ENCODE results near the gene FAM89A.

FAM89A gene

DNA sequence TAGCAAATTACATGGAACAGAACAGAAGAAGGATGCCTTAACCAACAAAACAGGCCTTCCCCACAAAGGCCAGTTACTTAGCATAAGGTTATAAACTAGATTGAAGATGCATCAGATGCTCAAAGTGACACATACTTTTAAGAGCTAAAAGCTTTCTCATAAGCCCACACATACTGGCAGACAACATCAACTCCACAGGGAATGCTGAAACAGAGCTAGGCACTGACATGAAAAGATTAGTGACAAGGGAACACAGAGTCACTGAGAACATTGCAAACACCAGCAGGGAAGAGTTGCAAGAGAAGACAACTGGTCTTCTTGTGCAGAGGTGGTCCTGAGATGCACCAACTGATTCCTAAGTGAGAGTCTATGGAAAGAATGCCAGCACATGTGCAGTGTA lies 68.3 kb downstream of the FAM89A start:
- H2BK5ac ChIP-seq (ENCODE audit: low read depth, low read length, poor library complexity, severe bottlenecking) = no peak overlapping the region
- H3K18ac ChIP-seq (ENCODE audit: low read depth in 1 of 2, low read length in 2 of 2) = no peak overlapping the region
- H2BK15ac ChIP-seq (ENCODE audit: low read depth, poor library complexity, severe bottlenecking) = no peak overlapping the region
- no peak overlapping the region for H2AFZ ChIP-seq (ENCODE audit: low read depth, low read length)
- H4K8ac ChIP-seq (ENCODE audit: low read length) = no peak overlapping the region
- no peak overlapping the region for H2AK5ac ChIP-seq (ENCODE audit: low read length, severe bottlenecking)
- H3K4me3 ChIP-seq (ENCODE audit: insufficient read depth in 1 of 2, low read depth in 1 of 2, low read length in 2 of 2) = no peak overlapping the region
- H3K27me3 ChIP-seq (ENCODE audit: control insufficient read depth in 1 of 2, insufficient read depth in 1 of 2, low read length in 2 of 2) = no peaks in the 10 kb centered on the region
- no peaks in the 10 kb centered on the region for H3K9me3 ChIP-seq (ENCODE audit: control insufficient read depth, low read length)
- no peak overlapping the region for H3K4me2 ChIP-seq (ENCODE audit: low read length, poor library complexity, severe bottlenecking)
- no peak overlapping the region for H3K23ac ChIP-seq (ENCODE audit: low read length in 2 of 2)
- H3K79me1 ChIP-seq (replicated peaks; ENCODE audit: low read length, poor library complexity, severe bottlenecking) = peaks cover 13% of the 10 kb centered on the region
- H2BK12ac ChIP-seq (ENCODE audit: low read length in 2 of 2) = no peak overlapping the region
- peaks cover 0 to 7% of the 10 kb centered on the region in 2 experiments for H3K36me3 ChIP-seq (ENCODE audit: control insufficient read depth in 1 of 2, insufficient read depth in 2 of 2, low read depth in 1 of 2, low read length in 2 of 2)
- no peak overlapping the region for H4K91ac ChIP-seq (ENCODE audit: low read length)
- no peak overlapping the region for H3K27ac ChIP-seq (ENCODE audit: low read length, poor library complexity, severe bottlenecking)
- no peaks in the 10 kb centered on the region for H3K4me1 ChIP-seq (ENCODE audit: control insufficient read depth, insufficient read depth, low read depth, low read length)
- DNase-seq = no peak
- H3K4ac ChIP-seq (ENCODE audit: low read depth in 1 of 2, low read length in 2 of 2) = no peak overlapping the region
- H2BK120ac ChIP-seq (ENCODE audit: low read depth, low read length) = no peak overlapping the region
- H3K9ac ChIP-seq (ENCODE audit: low read length) = no peak overlapping the region
- H3K14ac ChIP-seq (ENCODE audit: low read length in 2 of 2) = no peak overlapping the region

- no peak for DNase-seq
- no peak overlapping the region for H2AFZ ChIP-seq (ENCODE audit: low read depth, low read length)
- H3K4me1 ChIP-seq (ENCODE audit: control insufficient read depth, insufficient read depth, low read depth, low read length) = no peaks in the 10 kb centered on the region
- H4K91ac ChIP-seq (ENCODE audit: low read length) = no peak overlapping the region
- no peak overlapping the region for H2BK15ac ChIP-seq (ENCODE audit: low read depth, poor library complexity, severe bottlenecking)
- no peak overlapping the region for H3K23ac ChIP-seq (ENCODE audit: low read length in 2 of 2)
- no peaks in the 10 kb centered on the region for H3K9me3 ChIP-seq (ENCODE audit: control insufficient read depth, low read length)
- peaks cover 8% of the 10 kb centered on the region for H3K79me1 ChIP-seq (replicated peaks; ENCODE audit: low read length, poor library complexity, severe bottlenecking)
- H4K8ac ChIP-seq (ENCODE audit: low read length) = no peak overlapping the region
- H3K4ac ChIP-seq (ENCODE audit: low read depth in 1 of 2, low read length in 2 of 2) = no peak overlapping the region
- no peak overlapping the region for H3K27ac ChIP-seq (ENCODE audit: low read length, poor library complexity, severe bottlenecking)
- no peak overlapping the region for H3K9ac ChIP-seq (ENCODE audit: low read length)
- H2AK5ac ChIP-seq (ENCODE audit: low read length, severe bottlenecking) = no peak overlapping the region
- no peaks in the 10 kb centered on the region for H3K36me3 ChIP-seq (ENCODE audit: control insufficient read depth in 1 of 2, insufficient read depth in 2 of 2, low read depth in 1 of 2, low read length in 2 of 2)
- H3K4me2 ChIP-seq (ENCODE audit: low read length, poor library complexity, severe bottlenecking) = no peak overlapping the region
- H3K4me3 ChIP-seq (ENCODE audit: insufficient read depth in 1 of 2, low read depth in 1 of 2, low read length in 2 of 2) = no peak overlapping the region
- no peak overlapping the region for H3K14ac ChIP-seq (ENCODE audit: low read length in 2 of 2)
- no peaks in the 10 kb centered on the region for H3K27me3 ChIP-seq (ENCODE audit: control insufficient read depth in 1 of 2, insufficient read depth in 1 of 2, low read length in 2 of 2)
- no peak overlapping the region for H3K18ac ChIP-seq (ENCODE audit: low read depth in 1 of 2, low read length in 2 of 2)
- H2BK12ac ChIP-seq (ENCODE audit: low read length in 2 of 2) = no peak overlapping the region
- WGBS = 94% methylated on average over 5 of the region's 5 CpGs
- H2BK5ac ChIP-seq (ENCODE audit: low read depth, low read length, poor library complexity, severe bottlenecking) = no peak overlapping the region
- no peak overlapping the region for H2BK120ac ChIP-seq (ENCODE audit: low read depth, low read length)
Observed at GRCh38 chr1:230970432-230970831, 69.6 kb downstream of the FAM89A start.

Data from mesenchymal stem cell (in vitro differentiated cells and primary cell).